Smooth muscle cell (in vitro differentiated cells): ENCODE measurements around the gene CFAP97D1. TPM values are rescaled to one million over a fixed set of nuclear protein-coding genes. Genes with fewer than 3 reads are reported as not detected.

Experiments used
- DNase-seq: peaks from one replicate; lab custom pipeline; 2025; ENCODE audit not compliant: unreplicated experiment; lab: John Stamatoyannopoulos, UW
- H2AFZ ChIP-seq: fragments of 200-600 bp; sonication (generic); 2 replicates; pipeline ENCODE4 v1.6.0; 2016; ENCODE audit warnings: antibody characterized with exemption, low read depth, mild to moderate bottlenecking
- H3F3A ChIP-seq: fragments of 200-600 bp; sonication (generic); 2 replicates; pipeline ENCODE4 v1.6.0; 2017; ENCODE audit warnings: antibody characterized with exemption, low read depth
- H3K27ac ChIP-seq: fragments of 200-600 bp; sonication (generic); 2 replicates; pipeline ENCODE4 v1.5.1; 2016; ENCODE audit warnings: low read depth, mild to moderate bottlenecking
- H3K27me3 ChIP-seq: fragments of 200-600 bp; sonication (generic); 2 replicates; pipeline ENCODE4 v1.6.1; 2016; ENCODE audit warnings: low read depth, mild to moderate bottlenecking
- H3K36me3 ChIP-seq: fragments of 200-600 bp; sonication (generic); 2 replicates; pipeline ENCODE4 v1.5.1; 2016; ENCODE audit warnings: low read depth
- H3K4me1 ChIP-seq: fragments of 200-600 bp; sonication (generic); 2 replicates; pipeline ENCODE4 v1.5.1; 2016; ENCODE audit warnings: low read depth
- H3K4me2 ChIP-seq: fragments of 200-600 bp; sonication (generic); 2 replicates; pipeline ENCODE4 v1.6.0; 2016; ENCODE audit warnings: mild to moderate bottlenecking
- H3K4me3 ChIP-seq: fragments of 200-600 bp; sonication (generic); 2 replicates; pipeline ENCODE4 v1.5.1; 2016; ENCODE audit warnings: mild to moderate bottlenecking
- H3K79me2 ChIP-seq: fragments of 200-600 bp; sonication (generic); 2 replicates; pipeline ENCODE4 v1.6.0; 2016; ENCODE audit warnings: low read depth, mild to moderate bottlenecking
- H3K9ac ChIP-seq: fragments of 200-600 bp; sonication (generic); 2 replicates; pipeline ENCODE4 v1.6.0; 2016; ENCODE audit warnings: low read depth
- H3K9me3 ChIP-seq: fragments of 200-600 bp; sonication (generic); replicated peaks from 2 replicates; pipeline ENCODE4 v1.5.1; 2016; ENCODE audit warnings: low read depth
- H4K20me1 ChIP-seq: fragments of 200-600 bp; sonication (generic); 2 replicates; pipeline ENCODE4 v1.6.0; 2016; ENCODE audit warnings: low read depth
- CTCF ChIP-seq: fragments of 200-600 bp; sonication (generic); IDR thresholded peaks from 2 replicates; pipeline ENCODE4 v1.5.1; 2017; ENCODE audit warnings: borderline replicate concordance, mild to moderate bottlenecking, antibody characterized with exemption; ENCODE audit not compliant: insufficient read depth, poor library complexity, severe bottlenecking
- WGBS: methylation state at CpG from one replicate; pipeline ENCODE4 v1.1.7; 2016; ENCODE audit warnings: low lambda C conversion rate; 5-methylcytosine and 5-hydroxymethylcytosine counted together
- polyA plus RNA-seq: library from polyadenylated mRNA; unstranded; fragments of >200 nt; fragmentation: Nextera tagmentation; extraction: Ambion mirVana; gene quantifications from 2 replicates; pipeline ENCODE4 v1.2.1, GENCODE V29; 2016
- total RNA-seq: library from RNA; depleted of rRNA; stranded (reverse); fragments of >200 nt; gene quantifications from 2 replicates; pipeline ENCODE4 v1.2.3, GENCODE V29; 2014

The CFAP97D1 gene
- total and polyA plus RNA-seq, 2 experiments from 2014 or later, result 0.09 TPM; not detected in 1

- no peak overlapping the region for H3K27ac ChIP-seq
- no peaks in the 10 kb centered on the region for H3F3A ChIP-seq
Measured at GRCh38 chr17:43799047-43799446, 18.8 kb downstream of the CFAP97D1 start.

GRCh38 chr17:43800736-43801135 is 20.5 kb downstream of the CFAP97D1 start:
- H3K79me2 ChIP-seq, result no peaks in the 10 kb centered on the region
- H3K9me3 ChIP-seq, result no peaks in the 10 kb centered on the region
- no peaks in the 10 kb centered on the region for H3K27me3 ChIP-seq
- H4K20me1 ChIP-seq, result no peaks in the 10 kb centered on the region
- H3K27ac ChIP-seq, result no peak overlapping the region
- H3K4me3 ChIP-seq, result no peak overlapping the region
- no peaks in the 10 kb centered on the region for H3F3A ChIP-seq
- no peak for TF ChIP-seq CTCF
- no peak for DNase-seq
- no peak overlapping the region for H3K4me2 ChIP-seq
- H3K9ac ChIP-seq, result no peak overlapping the region
- WGBS, result 98% methylated on average over 3 of the region's 3 CpGs
- H3K36me3 ChIP-seq, result no peaks in the 10 kb centered on the region
- no peaks in the 10 kb centered on the region for H3K4me1 ChIP-seq
- no peak overlapping the region for H2AFZ ChIP-seq

More at GRCh38 chr17:43799047-43799446, 18.8 kb downstream of the CFAP97D1 start:
- H3K36me3 ChIP-seq, result no peaks in the 10 kb centered on the region
- no peaks in the 10 kb centered on the region for H3K79me2 ChIP-seq
- no peaks in the 10 kb centered on the region for H3K27me3 ChIP-seq
- no peaks in the 10 kb centered on the region for H4K20me1 ChIP-seq
- DNase-seq, result no peak
- WGBS, result 95% methylated on average over 2 of the region's 2 CpGs
- H2AFZ ChIP-seq, result no peak overlapping the region
- H3K4me3 ChIP-seq, result no peak overlapping the region
- no peak overlapping the region for H3K4me2 ChIP-seq
- no peak overlapping the region for H3K9ac ChIP-seq
- no peaks in the 10 kb centered on the region for H3K4me1 ChIP-seq
- no peak for TF ChIP-seq CTCF
- H3K9me3 ChIP-seq, result no peaks in the 10 kb centered on the region

GRCh38 chr17:43801844-43802243 is 21.6 kb downstream of the CFAP97D1 start:
- Histone ChIP-seq H3K27ac (no peak overlapping the region), H4K20me1 (no peaks in the 10 kb centered on the region), H3K4me2 (no peak overlapping the region), H3K27me3 (no peaks in the 10 kb centered on the region), H3K36me3 (no peaks in the 10 kb centered on the region), H3K4me3 (no peak overlapping the region), H2AFZ (no peak overlapping the region), H3K79me2 (no peaks in the 10 kb centered on the region), H3K9me3 (no peaks in the 10 kb centered on the region), H3K9ac (no peak overlapping the region), H3F3A (no peaks in the 10 kb centered on the region), H3K4me1 (no peaks in the 10 kb centered on the region)
- no peak for DNase-seq
- TF ChIP-seq CTCF, result no peak
- WGBS, result 94% methylated on average over 3 of the region's 3 CpGs

GRCh38 chr17:43803758-43804157 is 23.5 kb downstream of the CFAP97D1 start:
- Histone ChIP-seq H3K4me2 (no peak overlapping the region), H3K4me1 (no peaks in the 10 kb centered on the region), H3K27me3 (no peaks in the 10 kb centered on the region), H2AFZ (no peak overlapping the region), H3K4me3 (no peak overlapping the region), H4K20me1 (no peaks in the 10 kb centered on the region), H3K79me2 (no peaks in the 10 kb centered on the region), H3K36me3 (no peaks in the 10 kb centered on the region), H3K27ac (no peak overlapping the region), H3F3A (no peaks in the 10 kb centered on the region), H3K9ac (no peak overlapping the region), H3K9me3 (no peaks in the 10 kb centered on the region)
- no peak for DNase-seq
- WGBS, result 67% methylated on average over 4 of the region's 4 CpGs
- TF ChIP-seq CTCF, result no peak
